HL-60 (cell line): ENCODE results near the gene B4GALT6.

ENCODE experiments used
- DNase-seq, 2 experiments: peaks; one replicate each; pipeline ENCODE4 v3.0.0-alpha.2; 2010 to 2020; ENCODE audit warnings: low read depth in 1 of 2, low spot score in 1 of 2
- H3K27ac ChIP-seq: fragments of 250-450 bp; sonication (Bioruptor Pico); replicated peaks from 2 replicates; pipeline ENCODE4 v1.5.1; 2020; ENCODE audit warnings: mild to moderate bottlenecking, moderate library complexity
- H3K27me3 ChIP-seq: fragments of 250-450 bp; sonication (Bioruptor Pico); 2 replicates; pipeline ENCODE4 v1.5.1; 2021; ENCODE audit warnings: mild to moderate bottlenecking, moderate library complexity; ENCODE audit not compliant: insufficient read depth, poor library complexity, severe bottlenecking
- H3K4me3 ChIP-seq: replicated peaks from 2 replicates; pipeline ENCODE4 v1.5.1; 2011; ENCODE audit warnings: mild to moderate bottlenecking, control low read depth, low read length; ENCODE audit not compliant: insufficient read depth
- CTCF ChIP-seq: IDR thresholded peaks from one replicate; pipeline ENCODE4 v1.5.1; 2011; ENCODE audit warnings: low read length, control low read depth, inconsistent platforms; ENCODE audit not compliant: insufficient read depth
- GABPA ChIP-seq: IDR thresholded peaks from 2 replicates; pipeline ENCODE4 v1.6.1; 2012; ENCODE audit warnings: low read depth
- POLR2AphosphoS5 ChIP-seq: IDR thresholded peaks from 2 replicates; pipeline ENCODE4 v1.6.1; 2012; ENCODE audit warnings: low read depth
- SPI1 ChIP-seq: IDR thresholded peaks from 2 replicates; pipeline ENCODE4 v1.6.1; 2012; ENCODE audit warnings: low read depth, mild to moderate bottlenecking, borderline replicate concordance
- TF ChIP-seq, protein P1 (sequence below): IDR thresholded peaks from 2 replicates; pipeline ENCODE4 v1.6.1; 2012; ENCODE audit warnings: low read depth; ENCODE audit not compliant: insufficient replicate concordance

B4GALT6 gene

DNA sequence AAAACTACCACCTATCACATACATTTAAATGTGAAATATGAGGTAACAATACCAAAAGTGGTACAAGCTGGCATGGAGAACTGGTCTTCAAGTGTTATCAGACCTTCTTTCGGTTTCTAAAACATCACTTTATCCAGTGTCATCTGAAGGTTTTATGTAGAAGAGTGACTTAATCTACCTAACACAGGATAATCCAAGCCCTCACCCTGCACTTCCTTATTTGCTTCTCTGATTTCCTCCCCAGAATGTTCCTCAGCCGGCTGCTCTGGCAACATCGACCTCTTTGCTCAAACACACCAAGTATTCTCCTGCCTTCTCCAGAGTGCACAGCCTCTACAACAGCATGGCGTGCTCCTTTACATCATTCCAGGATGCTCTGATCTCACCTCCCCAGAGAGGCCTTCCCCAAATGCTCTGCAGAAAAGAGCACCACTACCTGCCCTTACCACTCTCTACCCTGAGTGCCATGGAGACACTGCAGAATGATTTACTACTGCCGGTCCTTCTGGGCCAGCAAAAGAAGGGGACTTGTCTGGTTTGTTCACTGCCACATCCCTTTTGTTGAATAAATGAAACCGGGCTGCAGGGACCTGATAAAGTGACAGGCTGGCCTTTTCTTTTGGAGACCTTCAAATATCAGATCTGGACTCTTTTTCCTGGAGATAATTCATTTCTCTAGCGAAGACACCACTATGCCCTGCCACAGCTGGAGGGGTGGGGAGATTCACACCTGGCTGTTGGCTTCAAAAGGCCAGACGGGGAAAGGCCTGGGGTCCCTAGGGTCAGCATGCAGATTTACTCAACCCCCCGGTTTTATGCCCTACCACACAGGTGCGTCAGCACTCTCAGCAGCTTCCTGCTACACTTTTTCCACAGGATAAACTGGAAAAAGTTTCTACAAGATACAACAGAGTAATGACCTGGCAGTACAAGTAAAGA is 50.7 kb downstream of the B4GALT6 start:
- Histone ChIP-seq H3K4me3 (no peak overlapping the region), H3K27me3 (peaks cover 3% of the 10 kb centered on the region), H3K27ac (no peak overlapping the region)
- TF ChIP-seq SPI1 (peak; percentile 87), CTCF (no peak)
- DNase-seq = no peak

- DNase-seq = no peak
- TF ChIP-seq POLR2AphosphoS5 = no peak
- no peak for TF ChIP-seq CTCF
- TF ChIP-seq SPI1 = no peak
- TF ChIP-seq GABPA = no peak
- TF ChIP-seq, protein P1, sequence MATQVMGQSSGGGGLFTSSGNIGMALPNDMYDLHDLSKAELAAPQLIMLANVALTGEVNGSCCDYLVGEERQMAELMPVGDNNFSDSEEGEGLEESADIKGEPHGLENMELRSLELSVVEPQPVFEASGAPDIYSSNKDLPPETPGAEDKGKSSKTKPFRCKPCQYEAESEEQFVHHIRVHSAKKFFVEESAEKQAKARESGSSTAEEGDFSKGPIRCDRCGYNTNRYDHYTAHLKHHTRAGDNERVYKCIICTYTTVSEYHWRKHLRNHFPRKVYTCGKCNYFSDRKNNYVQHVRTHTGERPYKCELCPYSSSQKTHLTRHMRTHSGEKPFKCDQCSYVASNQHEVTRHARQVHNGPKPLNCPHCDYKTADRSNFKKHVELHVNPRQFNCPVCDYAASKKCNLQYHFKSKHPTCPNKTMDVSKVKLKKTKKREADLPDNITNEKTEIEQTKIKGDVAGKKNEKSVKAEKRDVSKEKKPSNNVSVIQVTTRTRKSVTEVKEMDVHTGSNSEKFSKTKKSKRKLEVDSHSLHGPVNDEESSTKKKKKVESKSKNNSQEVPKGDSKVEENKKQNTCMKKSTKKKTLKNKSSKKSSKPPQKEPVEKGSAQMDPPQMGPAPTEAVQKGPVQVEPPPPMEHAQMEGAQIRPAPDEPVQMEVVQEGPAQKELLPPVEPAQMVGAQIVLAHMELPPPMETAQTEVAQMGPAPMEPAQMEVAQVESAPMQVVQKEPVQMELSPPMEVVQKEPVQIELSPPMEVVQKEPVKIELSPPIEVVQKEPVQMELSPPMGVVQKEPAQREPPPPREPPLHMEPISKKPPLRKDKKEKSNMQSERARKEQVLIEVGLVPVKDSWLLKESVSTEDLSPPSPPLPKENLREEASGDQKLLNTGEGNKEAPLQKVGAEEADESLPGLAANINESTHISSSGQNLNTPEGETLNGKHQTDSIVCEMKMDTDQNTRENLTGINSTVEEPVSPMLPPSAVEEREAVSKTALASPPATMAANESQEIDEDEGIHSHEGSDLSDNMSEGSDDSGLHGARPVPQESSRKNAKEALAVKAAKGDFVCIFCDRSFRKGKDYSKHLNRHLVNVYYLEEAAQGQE = no peak
- Histone ChIP-seq H3K27me3 (peaks cover 3% of the 10 kb centered on the region), H3K4me3 (no peak overlapping the region), H3K27ac (no peak overlapping the region)
Measured at GRCh38 chr18:31632356-31632755, 52.0 kb downstream of the B4GALT6 start.

DNA sequence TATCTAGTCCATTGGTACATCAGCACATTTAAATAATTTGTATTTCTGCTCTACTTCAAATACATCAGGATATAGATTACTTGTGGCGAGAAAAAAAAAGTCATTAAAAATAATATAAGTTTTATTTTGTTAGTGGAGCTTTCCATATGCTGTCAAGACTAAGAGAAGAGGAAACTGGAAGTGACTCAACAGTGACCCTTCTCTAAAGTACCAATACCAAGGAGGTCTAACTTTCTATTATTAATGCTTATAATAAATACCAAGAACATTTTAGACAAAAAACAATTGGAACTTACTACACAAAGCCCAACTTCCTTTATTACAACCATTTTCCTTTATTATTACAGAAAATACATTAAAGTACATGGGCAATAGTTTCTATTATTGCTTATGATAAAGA is 52.9 kb downstream of the B4GALT6 start:
- H3K4me3 ChIP-seq = no peak overlapping the region
- DNase-seq = no peak
- peaks cover 3% of the 10 kb centered on the region for H3K27me3 ChIP-seq
- H3K27ac ChIP-seq = no peak overlapping the region
- TF ChIP-seq GABPA (no peak), SPI1 (no peak), CTCF (no peak), POLR2AphosphoS5 (no peak)
- TF ChIP-seq, protein P1 = no peak

DNA sequence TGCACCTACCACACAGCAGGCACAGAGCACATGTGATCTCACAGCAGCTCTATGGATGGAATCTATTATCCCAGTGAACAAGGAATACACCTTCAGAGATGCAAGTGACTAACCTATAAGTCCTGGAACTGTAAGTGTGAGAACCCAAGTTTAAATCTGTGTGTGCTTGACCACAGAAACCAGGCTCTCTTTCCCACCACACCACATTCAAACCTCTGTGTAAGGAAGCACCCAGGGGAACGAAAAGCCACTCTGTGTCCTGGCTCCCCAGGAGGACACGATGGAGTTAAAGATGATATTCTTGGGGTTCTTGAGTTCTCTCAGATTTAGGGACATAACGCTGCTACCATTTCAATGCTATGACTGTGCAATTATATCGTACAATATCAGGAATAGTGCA is 53.8 kb downstream of the B4GALT6 start:
- TF ChIP-seq POLR2AphosphoS5 (no peak), CTCF (no peak), GABPA (no peak)
- TF ChIP-seq, protein P1 = no peak
- no peak overlapping the region for H3K27ac ChIP-seq
- H3K4me3 ChIP-seq = no peak overlapping the region
- no peak for DNase-seq
- peaks cover 3% of the 10 kb centered on the region for H3K27me3 ChIP-seq
